Activated T-helper 1 cell treated with Interleukin-2 at 50 U/mL for 16 hours (primary cell): ENCODE measurements around the gene POLD3.
"Not testable (repeated sequence)": the region's sequence is repeated elsewhere in the genome, so short reads cannot be mapped to it uniquely, and the experiment has no call there.

Experiments
- DNase-seq: peaks from one replicate; pipeline ENCODE4 v3.0.0-alpha.2; 2020; ENCODE audit warnings: low read depth

The POLD3 gene

GRCh38 chr11:74581954-74582547 lies 10.3 kb upstream of the POLD3 start:
- DNase-seq, result no peak

GRCh38 chr11:74583024-74583624 lies 9.3 kb upstream of the POLD3 start:
- no peak for DNase-seq

- not testable (repeated sequence) for DNase-seq
Observed at GRCh38 chr11:74590492-74590891, 1.9 kb upstream of the POLD3 start.

GRCh38 chr11:74592063-74592440 lies 330 bp upstream of the POLD3 start:
- DNase-seq, result no peak

DNA sequence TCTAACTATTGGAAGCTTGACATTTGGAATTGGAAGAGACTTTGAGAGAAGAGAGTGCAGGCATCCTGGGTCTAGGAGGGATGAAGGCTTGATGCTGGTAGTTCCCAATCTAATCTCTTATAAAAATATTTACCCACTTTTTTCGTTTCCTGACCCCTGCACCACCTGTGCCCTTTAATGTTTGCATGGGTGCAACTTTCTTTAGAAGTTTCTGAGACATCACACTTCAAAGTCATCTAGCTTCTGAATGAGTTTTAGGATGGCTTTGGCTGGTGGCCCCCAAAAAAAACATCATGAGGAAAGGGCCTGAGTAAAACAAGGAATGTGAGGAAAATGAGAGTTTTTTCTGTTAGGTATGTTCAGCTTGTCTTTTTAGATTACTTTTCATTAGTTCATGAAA lies 1.1 kb downstream of the POLD3 start:
- DNase-seq, result no peak

GRCh38 chr11:74602637-74603556 lies 10.5 kb downstream of the POLD3 start:
- DNase-seq, result no peak

GRCh38 chr11:74603845-74604244 lies 11.5 kb downstream of the POLD3 start:
- DNase-seq, result no peak

GRCh38 chr11:74604311-74604710 lies 11.9 kb downstream of the POLD3 start:
- DNase-seq, result no peak

- DNase-seq, result no peak
Observed at GRCh38 chr11:74605403-74605802, 13.0 kb downstream of the POLD3 start.

DNA sequence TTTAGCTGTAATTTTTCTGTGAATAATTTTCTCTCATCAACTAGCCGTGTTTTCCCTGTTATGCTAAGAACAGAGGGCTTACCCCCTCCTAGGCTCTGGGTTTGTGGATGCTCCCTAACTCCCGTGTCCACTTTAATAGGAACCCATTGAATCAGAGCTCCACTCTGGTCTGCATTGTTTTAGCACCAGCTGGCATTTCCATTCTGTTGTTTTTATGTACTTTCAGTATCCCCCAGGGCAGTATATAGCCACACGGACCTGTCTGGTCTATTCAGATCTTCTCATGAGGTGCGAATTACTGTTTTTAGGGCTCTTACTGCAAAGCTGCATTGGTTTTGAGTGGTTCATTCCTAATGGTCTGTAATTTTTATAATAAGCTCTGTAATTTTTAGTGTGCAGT lies 16.0 kb downstream of the POLD3 start:
- no peak for DNase-seq

DNA sequence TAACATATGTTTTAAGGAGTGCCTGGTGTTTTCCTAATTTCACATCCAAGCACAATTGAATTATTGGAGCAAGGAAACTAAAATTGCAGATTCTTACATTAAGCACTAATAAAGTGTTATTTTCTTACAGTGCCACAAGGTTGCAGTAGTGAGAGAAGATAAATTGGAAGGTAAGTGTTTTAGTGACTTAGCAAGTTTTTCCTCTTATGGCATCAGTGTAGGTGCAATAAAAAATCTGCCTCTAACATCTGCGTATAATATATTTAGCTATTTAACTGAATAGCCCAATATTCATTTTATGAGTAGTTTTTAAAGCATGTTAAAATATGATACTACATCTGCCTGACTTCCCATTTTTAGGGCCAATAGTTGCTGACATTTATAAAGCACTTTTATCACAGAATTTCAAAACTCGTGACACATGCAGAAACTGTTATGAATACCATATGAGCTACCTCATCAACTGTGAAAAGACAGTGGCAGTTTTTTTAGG lies 19.0 kb downstream of the POLD3 start:
- DNase-seq, result no peak

GRCh38 chr11:74612877-74613276 lies 20.5 kb downstream of the POLD3 start:
- no peak for DNase-seq

DNA sequence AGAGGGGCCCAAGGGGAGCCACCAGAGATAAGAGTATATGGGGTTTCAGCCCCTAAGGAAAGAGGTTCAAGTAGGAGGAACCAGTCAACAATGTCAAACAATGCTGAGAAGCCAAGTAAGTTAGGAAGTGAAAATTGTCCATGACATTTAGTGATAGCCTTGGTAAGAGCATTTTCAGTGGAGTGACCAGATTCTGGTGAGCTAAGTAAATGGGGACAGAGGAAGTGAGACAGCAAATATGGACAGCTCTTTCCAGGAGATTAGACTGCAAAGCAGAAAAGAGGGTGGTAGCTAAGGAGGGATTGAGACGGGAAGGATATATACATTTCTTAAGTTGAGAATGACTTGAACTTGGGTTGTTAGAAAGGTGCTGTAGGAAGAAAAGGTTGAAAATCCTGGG lies 22.9 kb downstream of the POLD3 start:
- no peak for DNase-seq

- DNase-seq, result no peak
Observed at GRCh38 chr11:74615988-74616387, 23.6 kb downstream of the POLD3 start.

DNA sequence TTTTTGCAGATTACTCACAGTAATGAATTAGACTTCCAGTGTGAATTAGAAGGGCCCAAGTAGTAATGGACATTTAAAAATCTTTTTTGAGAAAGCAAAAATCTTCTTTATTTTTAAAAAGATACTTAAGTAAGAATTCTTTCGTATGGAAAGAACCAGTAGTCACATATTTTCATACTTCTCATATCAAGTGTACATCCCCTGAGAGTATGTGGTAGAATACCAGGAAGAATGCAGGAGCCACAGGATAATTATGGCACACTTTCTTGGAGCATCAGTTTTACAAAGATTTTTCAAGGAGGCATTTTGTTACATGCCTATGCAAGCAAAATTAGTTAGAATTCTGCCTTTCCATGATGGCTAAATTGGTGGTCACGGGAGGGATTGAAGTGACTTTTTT lies 28.1 kb downstream of the POLD3 start:
- DNase-seq, result no peak

DNA sequence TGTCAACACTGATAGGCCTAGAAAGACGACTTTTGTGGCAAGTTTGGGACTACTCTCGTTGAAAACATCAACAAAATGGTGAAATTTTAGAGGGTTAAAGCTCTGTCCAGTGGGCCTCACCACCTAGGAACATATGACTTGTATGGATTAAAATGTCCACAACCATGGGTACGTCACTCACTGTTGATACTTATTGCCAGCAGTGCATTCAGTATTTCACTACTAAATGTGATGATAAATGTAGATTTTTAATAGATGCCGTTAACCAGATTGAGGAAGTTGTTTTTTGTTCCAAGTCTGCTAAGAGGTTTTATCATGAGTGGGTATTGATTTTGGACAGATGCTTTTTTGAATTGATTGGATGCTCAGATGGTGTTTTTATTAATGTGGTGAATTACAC lies 33.7 kb downstream of the POLD3 start:
- no peak for DNase-seq

- DNase-seq, result no peak
Observed at GRCh38 chr11:74626604-74627003, 34.2 kb downstream of the POLD3 start.

DNA sequence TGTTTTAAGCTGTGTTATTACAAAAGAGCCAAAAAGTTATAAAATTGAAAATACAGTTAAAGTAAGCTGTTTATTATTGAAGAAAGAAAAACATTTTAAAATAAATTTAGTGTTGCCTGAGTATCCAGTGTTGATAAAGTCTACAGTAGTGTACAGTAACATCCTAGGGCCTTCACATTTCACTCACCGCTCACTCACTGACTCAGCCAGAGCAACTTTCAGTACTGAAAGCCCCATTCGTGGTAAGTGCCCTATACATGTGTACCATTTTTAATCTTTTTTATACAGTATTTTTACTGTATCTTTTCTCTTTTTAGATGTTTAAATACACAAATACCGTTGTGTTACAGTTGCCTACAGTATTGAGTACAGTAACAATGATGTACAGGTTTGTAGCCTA lies 35.0 kb downstream of the POLD3 start:
- DNase-seq, result no peak

GRCh38 chr11:74630043-74630442 lies 37.7 kb downstream of the POLD3 start:
- DNase-seq, result no peak

GRCh38 chr11:74633406-74634393 lies 41.3 kb downstream of the POLD3 start:
- DNase-seq, result no peak

GRCh38 chr11:74634537-74634936 lies 42.2 kb downstream of the POLD3 start:
- no peak for DNase-seq

GRCh38 chr11:74636630-74637184 lies 44.3 kb downstream of the POLD3 start:
- no peak for DNase-seq
